Adrenal gland (tissue), 5 donors: ENCODE results near the gene FZD7.

Experiments used
- CTCF ChIP-seq, 6 experiments: fragments of 450-650 bp in 4 of 6; fragments of 200-600 bp in 2 of 6; sonication (generic) in 1 of 6; IDR thresholded peaks; 1 replicate in 5 of 6; 2 replicates in 1 of 6; pipeline versions ENCODE4 v1.5.1 to v1.8.0; 2016 to 2021; ENCODE audit warnings: antibody characterized with exemption in 6 of 6, mild to moderate bottlenecking in 2 of 6, moderate library complexity in 1 of 6
- POLR2A ChIP-seq, 2 donors: fragments of 450-650 bp; IDR thresholded peaks; one replicate each; pipeline ENCODE4 v1.6.1; 2017; ENCODE audit warnings: antibody characterized with exemption in 2 of 2, mild to moderate bottlenecking in 2 of 2, moderate library complexity in 1 of 2
- donor health status: DM: no; HTN: no; CAD: no.

GRCh38 chr2:202061695-202062094, 28.0 kb downstream of the FZD7 start:
- TF ChIP-seq CTCF (IDR thresholded peaks at IDR 0.05), result no peak
- TF ChIP-seq POLR2A (IDR thresholded peaks at IDR 0.05), result no peak
